GM12865 (cell line): ENCODE measurements around the gene GPS1.

ENCODE experiments used
- DNase-seq: peaks from one replicate; pipeline ENCODE4 v3.0.0; 2010; ENCODE audit warnings: low read depth
- H3K4me3 ChIP-seq: 2 replicates; pipeline ENCODE4 v1.5.1; 2011; ENCODE audit warnings: mild to moderate bottlenecking, low read depth, low read length, control low read depth
- TF ChIP-seq, protein P1 (sequence below): IDR thresholded peaks from 2 replicates; pipeline ENCODE4 v1.5.1; 2011; ENCODE audit warnings: low read length, control low read depth, low read depth, inconsistent platforms; ENCODE audit not compliant: insufficient read depth; ENCODE audit errors: missing control alignments

The GPS1 gene

DNA sequence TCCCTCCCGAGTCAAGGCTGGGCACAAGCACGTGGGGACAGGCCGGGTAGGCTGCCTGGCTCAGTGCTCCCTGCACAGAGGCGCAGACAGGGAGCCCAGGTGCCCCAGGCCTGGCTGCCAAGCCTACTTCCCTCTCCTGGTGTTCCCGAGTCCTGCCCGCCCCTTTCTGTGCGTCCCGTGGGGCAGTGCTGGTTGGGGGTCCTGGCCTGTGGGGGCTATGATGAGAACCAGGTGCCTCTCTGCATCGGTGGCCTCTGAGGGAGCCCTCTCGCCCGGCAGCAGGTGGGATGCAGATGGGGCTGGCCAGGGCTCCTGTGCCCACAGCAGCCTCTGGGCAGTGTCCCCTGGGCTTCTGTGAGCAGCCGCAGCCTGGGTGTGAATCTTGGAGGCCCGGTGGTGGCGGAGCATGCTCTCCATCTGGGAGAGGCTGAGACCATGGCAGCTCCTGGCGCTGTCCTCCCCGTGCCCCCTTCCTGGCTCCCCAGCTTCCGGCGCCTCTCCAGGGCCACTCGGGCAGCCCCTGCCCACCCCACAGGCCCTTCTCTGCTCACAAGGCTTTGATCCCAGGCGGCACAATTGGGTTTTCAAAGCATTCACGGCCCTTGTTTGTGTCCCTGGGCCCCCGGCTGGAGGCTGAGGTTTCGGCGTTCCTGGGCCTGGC, 36.3 kb upstream of the GPS1 start:
- H3K4me3 ChIP-seq, result no peak overlapping the region
- DNase-seq, result no peak
- TF ChIP-seq, protein P1, sequence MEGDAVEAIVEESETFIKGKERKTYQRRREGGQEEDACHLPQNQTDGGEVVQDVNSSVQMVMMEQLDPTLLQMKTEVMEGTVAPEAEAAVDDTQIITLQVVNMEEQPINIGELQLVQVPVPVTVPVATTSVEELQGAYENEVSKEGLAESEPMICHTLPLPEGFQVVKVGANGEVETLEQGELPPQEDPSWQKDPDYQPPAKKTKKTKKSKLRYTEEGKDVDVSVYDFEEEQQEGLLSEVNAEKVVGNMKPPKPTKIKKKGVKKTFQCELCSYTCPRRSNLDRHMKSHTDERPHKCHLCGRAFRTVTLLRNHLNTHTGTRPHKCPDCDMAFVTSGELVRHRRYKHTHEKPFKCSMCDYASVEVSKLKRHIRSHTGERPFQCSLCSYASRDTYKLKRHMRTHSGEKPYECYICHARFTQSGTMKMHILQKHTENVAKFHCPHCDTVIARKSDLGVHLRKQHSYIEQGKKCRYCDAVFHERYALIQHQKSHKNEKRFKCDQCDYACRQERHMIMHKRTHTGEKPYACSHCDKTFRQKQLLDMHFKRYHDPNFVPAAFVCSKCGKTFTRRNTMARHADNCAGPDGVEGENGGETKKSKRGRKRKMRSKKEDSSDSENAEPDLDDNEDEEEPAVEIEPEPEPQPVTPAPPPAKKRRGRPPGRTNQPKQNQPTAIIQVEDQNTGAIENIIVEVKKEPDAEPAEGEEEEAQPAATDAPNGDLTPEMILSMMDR, result no peak

- TF ChIP-seq, protein P1, result no peak
- no peak overlapping the region for H3K4me3 ChIP-seq
- DNase-seq, result no peak
Measured at GRCh38 chr17:82016061-82016874, 35.4 kb upstream of the GPS1 start.

DNA sequence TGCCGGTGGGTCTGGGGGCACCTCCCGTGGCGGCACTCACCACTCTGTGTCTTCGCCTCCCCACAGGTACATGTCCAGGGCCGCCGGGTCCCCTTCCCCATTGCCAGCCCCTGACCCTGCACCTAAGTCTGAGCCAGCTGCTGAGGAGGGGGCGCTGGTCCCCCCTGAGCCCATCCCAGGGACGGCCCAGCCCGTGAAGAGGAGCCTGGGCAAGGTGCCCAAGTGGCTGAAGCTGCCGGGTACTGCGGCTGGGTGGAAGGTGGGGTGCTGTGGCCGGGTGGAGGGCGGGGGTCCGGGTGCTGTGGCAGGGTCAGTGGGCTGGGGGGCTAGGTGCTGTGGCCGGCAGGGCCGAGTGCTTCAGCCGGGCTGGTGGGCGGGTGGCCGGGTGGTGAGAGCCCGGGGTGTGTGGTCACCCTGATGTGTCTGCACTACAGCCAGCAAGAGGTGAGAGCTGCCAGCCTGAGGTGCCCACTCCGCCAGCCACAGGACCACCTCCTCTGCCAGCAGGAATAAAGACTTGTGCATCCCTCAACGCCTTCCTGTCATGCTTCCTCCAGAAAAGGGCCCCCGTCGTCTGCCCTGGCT, 34.7 kb upstream of the GPS1 start:
- no peak for DNase-seq
- TF ChIP-seq, protein P1, result no peak
- no peak overlapping the region for H3K4me3 ChIP-seq

DNA sequence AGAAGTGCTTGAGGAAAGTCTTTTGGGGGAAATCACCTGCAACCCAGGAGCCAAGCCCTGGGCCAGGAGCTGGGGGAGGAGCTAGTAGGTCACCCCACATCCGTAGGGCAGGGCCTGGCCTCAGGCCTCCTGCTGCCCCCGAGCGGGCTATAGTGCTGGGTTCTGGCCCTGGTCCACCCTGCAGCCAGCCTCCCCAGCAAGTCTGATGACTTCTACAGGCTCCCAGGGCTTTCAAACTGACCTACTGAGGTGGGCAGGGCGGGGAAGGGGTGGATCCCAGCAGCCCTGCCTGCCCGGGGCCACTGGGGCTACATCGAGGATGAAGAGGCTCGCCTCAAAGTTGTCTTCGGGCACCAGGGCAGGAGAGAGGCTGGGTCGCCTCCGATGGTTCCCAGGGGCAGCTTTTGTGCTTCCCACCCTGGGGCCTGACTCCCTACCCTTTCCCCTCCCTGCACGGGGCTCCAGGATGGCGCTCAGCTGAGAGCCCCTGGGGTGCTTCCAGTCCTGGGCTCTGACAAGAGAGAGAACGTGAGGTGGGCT, 34.0 kb upstream of the GPS1 start:
- TF ChIP-seq, protein P1, result no peak
- DNase-seq, result no peak
- H3K4me3 ChIP-seq, result no peak overlapping the region

- TF ChIP-seq, protein P1, result no peak
- DNase-seq, result no peak
- H3K4me3 ChIP-seq, result no peak overlapping the region
Measured at GRCh38 chr17:82018152-82018988, 33.3 kb upstream of the GPS1 start.

- TF ChIP-seq, protein P1, result no peak
- H3K4me3 ChIP-seq, result no peak overlapping the region
- no peak for DNase-seq
Measured at GRCh38 chr17:82018989-82019689, 32.6 kb upstream of the GPS1 start.
